ENCODE data around the gene MRPS2. TPM values are rescaled to one million over a fixed set of nuclear protein-coding genes. Genes with fewer than 3 reads are reported as not detected.

MRPS2 gene
- total and polyA plus RNA-seq, 2 experiments from 2014 or later: 83.2 to 116 TPM

- no peak overlapping the region for H3K27ac ChIP-seq (ENCODE audit: low read depth)
- H4K20me1 ChIP-seq (replicated peaks; ENCODE audit: insufficient read depth): peaks cover 4% of the 10 kb centered on the region; the same call in 1 of the 2 replicates
- H3F3A ChIP-seq (replicated peaks; ENCODE audit: low read depth): no peaks in the 10 kb centered on the region
- H3K36me3 Mint-ChIP-seq (ENCODE audit: low read depth): peaks cover 30% of the 10 kb centered on the region
- no peak overlapping the region for H3K27ac Mint-ChIP-seq
- DNase-seq (ENCODE audit: low spot score): no peak
- no peak for ATAC-seq
- no peaks in the 10 kb centered on the region for H3K9me3 Mint-ChIP-seq
- H3K27me3 ChIP-seq (ENCODE audit: insufficient read depth): no peaks in the 10 kb centered on the region
- H3K4me1 Mint-ChIP-seq: peaks cover 2% of the 10 kb centered on the region
- peaks cover 6% of the 10 kb centered on the region for H3K27me3 Mint-ChIP-seq (ENCODE audit: insufficient read depth, low read depth, poor library complexity)
- H3K4me3 Mint-ChIP-seq: no peak overlapping the region
- H3K9me2 ChIP-seq (ENCODE audit: insufficient read depth): no peaks in the 10 kb centered on the region
- no peaks in the 10 kb centered on the region for H3K4me1 ChIP-seq (ENCODE audit: insufficient read depth)
- H3K4me2 ChIP-seq: no peak overlapping the region
- TF ChIP-seq, protein P1, sequence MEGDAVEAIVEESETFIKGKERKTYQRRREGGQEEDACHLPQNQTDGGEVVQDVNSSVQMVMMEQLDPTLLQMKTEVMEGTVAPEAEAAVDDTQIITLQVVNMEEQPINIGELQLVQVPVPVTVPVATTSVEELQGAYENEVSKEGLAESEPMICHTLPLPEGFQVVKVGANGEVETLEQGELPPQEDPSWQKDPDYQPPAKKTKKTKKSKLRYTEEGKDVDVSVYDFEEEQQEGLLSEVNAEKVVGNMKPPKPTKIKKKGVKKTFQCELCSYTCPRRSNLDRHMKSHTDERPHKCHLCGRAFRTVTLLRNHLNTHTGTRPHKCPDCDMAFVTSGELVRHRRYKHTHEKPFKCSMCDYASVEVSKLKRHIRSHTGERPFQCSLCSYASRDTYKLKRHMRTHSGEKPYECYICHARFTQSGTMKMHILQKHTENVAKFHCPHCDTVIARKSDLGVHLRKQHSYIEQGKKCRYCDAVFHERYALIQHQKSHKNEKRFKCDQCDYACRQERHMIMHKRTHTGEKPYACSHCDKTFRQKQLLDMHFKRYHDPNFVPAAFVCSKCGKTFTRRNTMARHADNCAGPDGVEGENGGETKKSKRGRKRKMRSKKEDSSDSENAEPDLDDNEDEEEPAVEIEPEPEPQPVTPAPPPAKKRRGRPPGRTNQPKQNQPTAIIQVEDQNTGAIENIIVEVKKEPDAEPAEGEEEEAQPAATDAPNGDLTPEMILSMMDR (conservative IDR thresholded peaks at IDR 0.05; ENCODE audit: low read depth in 2 of 2): no peak
- TF ChIP-seq, protein P2, sequence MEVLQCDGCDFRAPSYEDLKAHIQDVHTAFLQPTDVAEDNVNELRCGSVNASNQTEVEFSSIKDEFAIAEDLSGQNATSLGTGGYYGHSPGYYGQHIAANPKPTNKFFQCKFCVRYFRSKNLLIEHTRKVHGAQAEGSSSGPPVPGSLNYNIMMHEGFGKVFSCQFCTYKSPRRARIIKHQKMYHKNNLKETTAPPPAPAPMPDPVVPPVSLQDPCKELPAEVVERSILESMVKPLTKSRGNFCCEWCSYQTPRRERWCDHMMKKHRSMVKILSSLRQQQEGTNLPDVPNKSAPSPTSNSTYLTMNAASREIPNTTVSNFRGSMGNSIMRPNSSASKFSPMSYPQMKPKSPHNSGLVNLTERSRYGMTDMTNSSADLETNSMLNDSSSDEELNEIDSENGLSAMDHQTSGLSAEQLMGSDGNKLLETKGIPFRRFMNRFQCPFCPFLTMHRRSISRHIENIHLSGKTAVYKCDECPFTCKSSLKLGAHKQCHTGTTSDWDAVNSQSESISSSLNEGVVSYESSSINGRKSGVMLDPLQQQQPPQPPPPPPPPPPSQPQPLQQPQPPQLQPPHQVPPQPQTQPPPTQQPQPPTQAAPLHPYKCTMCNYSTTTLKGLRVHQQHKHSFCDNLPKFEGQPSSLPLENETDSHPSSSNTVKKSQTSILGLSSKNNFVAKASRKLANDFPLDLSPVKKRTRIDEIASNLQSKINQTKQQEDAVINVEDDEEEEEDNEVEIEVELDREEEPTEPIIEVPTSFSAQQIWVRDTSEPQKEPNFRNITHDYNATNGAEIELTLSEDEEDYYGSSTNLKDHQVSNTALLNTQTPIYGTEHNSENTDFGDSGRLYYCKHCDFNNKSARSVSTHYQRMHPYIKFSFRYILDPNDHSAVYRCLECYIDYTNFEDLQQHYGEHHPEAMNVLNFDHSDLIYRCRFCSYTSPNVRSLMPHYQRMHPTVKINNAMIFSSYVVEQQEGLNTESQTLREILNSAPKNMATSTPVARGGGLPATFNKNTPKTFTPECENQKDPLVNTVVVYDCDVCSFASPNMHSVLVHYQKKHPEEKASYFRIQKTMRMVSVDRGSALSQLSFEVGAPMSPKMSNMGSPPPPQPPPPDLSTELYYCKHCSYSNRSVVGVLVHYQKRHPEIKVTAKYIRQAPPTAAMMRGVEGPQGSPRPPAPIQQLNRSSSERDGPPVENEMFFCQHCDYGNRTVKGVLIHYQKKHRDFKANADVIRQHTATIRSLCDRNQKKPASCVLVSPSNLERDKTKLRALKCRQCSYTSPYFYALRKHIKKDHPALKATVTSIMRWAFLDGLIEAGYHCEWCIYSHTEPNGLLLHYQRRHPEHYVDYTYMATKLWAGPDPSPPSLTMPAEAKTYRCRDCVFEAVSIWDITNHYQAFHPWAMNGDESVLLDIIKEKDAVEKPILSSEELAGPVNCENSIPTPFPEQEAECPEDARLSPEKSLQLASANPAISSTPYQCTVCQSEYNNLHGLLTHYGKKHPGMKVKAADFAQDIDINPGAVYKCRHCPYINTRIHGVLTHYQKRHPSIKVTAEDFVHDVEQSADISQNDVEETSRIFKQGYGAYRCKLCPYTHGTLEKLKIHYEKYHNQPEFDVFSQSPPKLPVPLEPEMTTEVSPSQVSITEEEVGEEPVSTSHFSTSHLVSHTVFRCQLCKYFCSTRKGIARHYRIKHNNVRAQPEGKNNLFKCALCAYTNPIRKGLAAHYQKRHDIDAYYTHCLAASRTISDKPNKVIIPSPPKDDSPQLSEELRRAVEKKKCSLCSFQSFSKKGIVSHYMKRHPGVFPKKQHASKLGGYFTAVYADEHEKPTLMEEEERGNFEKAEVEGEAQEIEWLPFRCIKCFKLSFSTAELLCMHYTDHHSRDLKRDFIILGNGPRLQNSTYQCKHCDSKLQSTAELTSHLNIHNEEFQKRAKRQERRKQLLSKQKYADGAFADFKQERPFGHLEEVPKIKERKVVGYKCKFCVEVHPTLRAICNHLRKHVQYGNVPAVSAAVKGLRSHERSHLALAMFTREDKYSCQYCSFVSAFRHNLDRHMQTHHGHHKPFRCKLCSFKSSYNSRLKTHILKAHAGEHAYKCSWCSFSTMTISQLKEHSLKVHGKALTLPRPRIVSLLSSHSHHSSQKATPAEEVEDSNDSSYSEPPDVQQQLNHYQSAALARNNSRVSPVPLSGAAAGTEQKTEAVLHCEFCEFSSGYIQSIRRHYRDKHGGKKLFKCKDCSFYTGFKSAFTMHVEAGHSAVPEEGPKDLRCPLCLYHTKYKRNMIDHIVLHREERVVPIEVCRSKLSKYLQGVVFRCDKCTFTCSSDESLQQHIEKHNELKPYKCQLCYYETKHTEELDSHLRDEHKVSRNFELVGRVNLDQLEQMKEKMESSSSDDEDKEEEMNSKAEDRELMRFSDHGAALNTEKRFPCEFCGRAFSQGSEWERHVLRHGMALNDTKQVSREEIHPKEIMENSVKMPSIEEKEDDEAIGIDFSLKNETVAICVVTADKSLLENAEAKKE (CRISPR knock-in tag; IDR thresholded peaks at IDR 0.05): no peak
- TF ChIP-seq, protein P3, sequence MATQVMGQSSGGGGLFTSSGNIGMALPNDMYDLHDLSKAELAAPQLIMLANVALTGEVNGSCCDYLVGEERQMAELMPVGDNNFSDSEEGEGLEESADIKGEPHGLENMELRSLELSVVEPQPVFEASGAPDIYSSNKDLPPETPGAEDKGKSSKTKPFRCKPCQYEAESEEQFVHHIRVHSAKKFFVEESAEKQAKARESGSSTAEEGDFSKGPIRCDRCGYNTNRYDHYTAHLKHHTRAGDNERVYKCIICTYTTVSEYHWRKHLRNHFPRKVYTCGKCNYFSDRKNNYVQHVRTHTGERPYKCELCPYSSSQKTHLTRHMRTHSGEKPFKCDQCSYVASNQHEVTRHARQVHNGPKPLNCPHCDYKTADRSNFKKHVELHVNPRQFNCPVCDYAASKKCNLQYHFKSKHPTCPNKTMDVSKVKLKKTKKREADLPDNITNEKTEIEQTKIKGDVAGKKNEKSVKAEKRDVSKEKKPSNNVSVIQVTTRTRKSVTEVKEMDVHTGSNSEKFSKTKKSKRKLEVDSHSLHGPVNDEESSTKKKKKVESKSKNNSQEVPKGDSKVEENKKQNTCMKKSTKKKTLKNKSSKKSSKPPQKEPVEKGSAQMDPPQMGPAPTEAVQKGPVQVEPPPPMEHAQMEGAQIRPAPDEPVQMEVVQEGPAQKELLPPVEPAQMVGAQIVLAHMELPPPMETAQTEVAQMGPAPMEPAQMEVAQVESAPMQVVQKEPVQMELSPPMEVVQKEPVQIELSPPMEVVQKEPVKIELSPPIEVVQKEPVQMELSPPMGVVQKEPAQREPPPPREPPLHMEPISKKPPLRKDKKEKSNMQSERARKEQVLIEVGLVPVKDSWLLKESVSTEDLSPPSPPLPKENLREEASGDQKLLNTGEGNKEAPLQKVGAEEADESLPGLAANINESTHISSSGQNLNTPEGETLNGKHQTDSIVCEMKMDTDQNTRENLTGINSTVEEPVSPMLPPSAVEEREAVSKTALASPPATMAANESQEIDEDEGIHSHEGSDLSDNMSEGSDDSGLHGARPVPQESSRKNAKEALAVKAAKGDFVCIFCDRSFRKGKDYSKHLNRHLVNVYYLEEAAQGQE (IDR thresholded peaks at IDR 0.05; ENCODE audit: unreplicated experiment): no peak
- TF ChIP-seq NANOG (IDR thresholded peaks at IDR 0.05; ENCODE audit: borderline replicate concordance) (no peak), ZNF331 (CRISPR knock-in tag; IDR thresholded peaks at IDR 0.05; ENCODE audit: low read depth) (no peak), POLR2AphosphoS5 (IDR thresholded peaks at IDR 0.05; ENCODE audit: low read depth) (no peak)
- TF ChIP-seq, protein P4, sequence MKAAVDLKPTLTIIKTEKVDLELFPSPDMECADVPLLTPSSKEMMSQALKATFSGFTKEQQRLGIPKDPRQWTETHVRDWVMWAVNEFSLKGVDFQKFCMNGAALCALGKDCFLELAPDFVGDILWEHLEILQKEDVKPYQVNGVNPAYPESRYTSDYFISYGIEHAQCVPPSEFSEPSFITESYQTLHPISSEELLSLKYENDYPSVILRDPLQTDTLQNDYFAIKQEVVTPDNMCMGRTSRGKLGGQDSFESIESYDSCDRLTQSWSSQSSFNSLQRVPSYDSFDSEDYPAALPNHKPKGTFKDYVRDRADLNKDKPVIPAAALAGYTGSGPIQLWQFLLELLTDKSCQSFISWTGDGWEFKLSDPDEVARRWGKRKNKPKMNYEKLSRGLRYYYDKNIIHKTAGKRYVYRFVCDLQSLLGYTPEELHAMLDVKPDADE (IDR thresholded peaks at IDR 0.05): no peak
- no peak overlapping the region for H2AFZ ChIP-seq
- peaks cover 1% of the 10 kb centered on the region; the same call in 1 of the 2 replicates for H3K36me3 ChIP-seq (ENCODE audit: insufficient read depth)
- no peak overlapping the region for H3K4me3 ChIP-seq
- H3K79me2 ChIP-seq (replicated peaks; ENCODE audit: insufficient read depth): no peaks in the 10 kb centered on the region
Measured at GRCh38 chr9:135489188-135489906, 11.1 kb upstream of the MRPS2 start.
